ENCODE data around the gene BBIP1.
A peak's percentile ranks its signal among the peaks of the same experiment; 100 is the strongest.
"Not testable (repeated sequence)": the region's sequence is repeated elsewhere in the genome, so short reads cannot be mapped to it uniquely, and the experiment has no call there.

BBIP1 gene

GRCh38 chr10:110944792-110945396, 25.9 kb upstream of the BBIP1 start:
- Mint-ChIP-seq H3K27me3 (no peaks in the 10 kb centered on the region), H3K4me3 (no peak overlapping the region), H3K4me1 (ENCODE audit: low read depth) (peaks cover 53% of the 10 kb centered on the region), H3K36me3 (ENCODE audit: low read depth) (peaks cover 83% of the 10 kb centered on the region), H3K27ac (no peak overlapping the region), H3K9me3 (peaks cover 12% of the 10 kb centered on the region)

GRCh38 chr10:110939419-110939818, 20.4 kb upstream of the BBIP1 start:
- Mint-ChIP-seq H3K36me3 (ENCODE audit: low read depth) (peaks cover 65% of the 10 kb centered on the region), H3K4me3 (no peak overlapping the region), H3K4me1 (ENCODE audit: low read depth) (peaks cover 37% of the 10 kb centered on the region), H3K27ac (no peak overlapping the region), H3K9me3 (peaks cover 5% of the 10 kb centered on the region), H3K27me3 (no peaks in the 10 kb centered on the region)

- Mint-ChIP-seq H3K9me3 (no peaks in the 10 kb centered on the region), H3K4me1 (ENCODE audit: low read depth) (peaks cover 31% of the 10 kb centered on the region), H3K36me3 (ENCODE audit: low read depth) (peaks cover 40% of the 10 kb centered on the region), H3K4me3 (no peak overlapping the region), H3K27me3 (no peaks in the 10 kb centered on the region), H3K27ac (no peak overlapping the region)
Observed at GRCh38 chr10:110936757-110937156, 17.8 kb upstream of the BBIP1 start.

- Mint-ChIP-seq H3K27me3 (no peaks in the 10 kb centered on the region), H3K27ac (no peak overlapping the region), H3K4me1 (ENCODE audit: low read depth) (peaks cover 28% of the 10 kb centered on the region), H3K4me3 (no peak overlapping the region), H3K36me3 (ENCODE audit: low read depth) (peaks cover 15% of the 10 kb centered on the region), H3K9me3 (no peaks in the 10 kb centered on the region)
Observed at GRCh38 chr10:110932505-110933180, 13.7 kb upstream of the BBIP1 start.

GRCh38 chr10:110931769-110932381, 12.9 kb upstream of the BBIP1 start:
- Mint-ChIP-seq H3K9me3 (no peaks in the 10 kb centered on the region), H3K36me3 (ENCODE audit: low read depth) (peaks cover 15% of the 10 kb centered on the region), H3K4me3 (no peak overlapping the region), H3K27ac (no peak overlapping the region), H3K4me1 (ENCODE audit: low read depth) (peaks cover 31% of the 10 kb centered on the region), H3K27me3 (no peaks in the 10 kb centered on the region)

- Mint-ChIP-seq H3K27ac (no peak overlapping the region), H3K27me3 (no peaks in the 10 kb centered on the region), H3K9me3 (no peaks in the 10 kb centered on the region), H3K4me3 (no peak overlapping the region), H3K4me1 (ENCODE audit: low read depth) (peaks cover 53% of the 10 kb centered on the region), H3K36me3 (ENCODE audit: low read depth) (peaks cover 8% of the 10 kb centered on the region)
Observed at GRCh38 chr10:110927461-110927860, 8.5 kb upstream of the BBIP1 start.

GRCh38 chr10:110923856-110924493, 5.0 kb upstream of the BBIP1 start:
- Mint-ChIP-seq H3K4me3 (peak overlapping the region; percentile 49), H3K36me3 (ENCODE audit: low read depth) (peaks cover 8% of the 10 kb centered on the region), H3K9me3 (no peaks in the 10 kb centered on the region), H3K27me3 (no peaks in the 10 kb centered on the region), H3K27ac (peak overlapping the region; percentile 70), H3K4me1 (ENCODE audit: low read depth) (peaks cover 63% of the 10 kb centered on the region)

- Mint-ChIP-seq H3K4me3 (peak overlapping the region; percentile 92), H3K27ac (peak overlapping the region; percentile 80), H3K27me3 (no peaks in the 10 kb centered on the region), H3K36me3 (ENCODE audit: low read depth) (peaks cover 19% of the 10 kb centered on the region), H3K9me3 (no peaks in the 10 kb centered on the region), H3K4me1 (ENCODE audit: low read depth) (peaks cover 48% of the 10 kb centered on the region)
Observed at GRCh38 chr10:110919971-110920881, 1.2 kb upstream of the BBIP1 start.

- Mint-ChIP-seq H3K4me1 (ENCODE audit: low read depth) (peaks cover 45% of the 10 kb centered on the region), H3K4me3 (peak within 1 kb of the TSS; percentile 92), H3K27ac (peak within 1 kb of the TSS; percentile 97), H3K9me3 (no peaks in the 10 kb centered on the region), H3K36me3 (ENCODE audit: low read depth) (peaks cover 19% of the 10 kb centered on the region), H3K27me3 (no peaks in the 10 kb centered on the region)
Observed at GRCh38 chr10:110919349-110919931, 460 bp upstream of the BBIP1 start, which contains the start of gene SHOC2. TSS of gene SHOC2 (plus strand) at chr10:110919604. CDS start at chr10:110964359, 44,755 bp downstream.

- Mint-ChIP-seq H3K4me1 (ENCODE audit: low read depth) (peaks cover 33% of the 10 kb centered on the region), H3K27ac (peak overlapping the region; percentile 89), H3K4me3 (peak overlapping the region; percentile 92)
Observed at GRCh38 chr10:110918269-110918642, 724 bp downstream of the BBIP1 start.

GRCh38 chr10:110916554-110917346, 2.2 kb downstream of the BBIP1 start:
- Mint-ChIP-seq H3K27me3 (no peaks in the 10 kb centered on the region), H3K4me3 (peak overlapping the region; percentile 32), H3K27ac (peak overlapping the region; percentile 89), H3K36me3 (ENCODE audit: low read depth) (peaks cover 19% of the 10 kb centered on the region), H3K4me1 (ENCODE audit: low read depth) (peaks cover 20% of the 10 kb centered on the region), H3K9me3 (no peaks in the 10 kb centered on the region)

More at GRCh38 chr10:110918269-110918642, 724 bp downstream of the BBIP1 start:
- H3K36me3 Mint-ChIP-seq (ENCODE audit: low read depth), result peaks cover 14% of the 10 kb centered on the region
- H3K27me3 Mint-ChIP-seq, result no peaks in the 10 kb centered on the region
- H3K9me3 Mint-ChIP-seq, result no peaks in the 10 kb centered on the region

GRCh38 chr10:110915600-110915999, 3.4 kb downstream of the BBIP1 start:
- H3K27me3 Mint-ChIP-seq, H3K4me3 Mint-ChIP-seq, H3K9me3 Mint-ChIP-seq, H3K27ac Mint-ChIP-seq: not testable (repeated sequence)
- Mint-ChIP-seq H3K4me1 (ENCODE audit: low read depth) (peaks cover 15% of the 10 kb centered on the region), H3K36me3 (ENCODE audit: low read depth) (peaks cover 22% of the 10 kb centered on the region)

GRCh38 chr10:110915035-110915434, 3.9 kb downstream of the BBIP1 start:
- H3K4me3 Mint-ChIP-seq, result no peak overlapping the region
- H3K36me3 Mint-ChIP-seq (ENCODE audit: low read depth), result peaks cover 22% of the 10 kb centered on the region
- no peaks in the 10 kb centered on the region for H3K9me3 Mint-ChIP-seq
- peaks cover 15% of the 10 kb centered on the region for H3K4me1 Mint-ChIP-seq (ENCODE audit: low read depth)
- no peaks in the 10 kb centered on the region for H3K27me3 Mint-ChIP-seq
- H3K27ac Mint-ChIP-seq, result no peak overlapping the region
